ENCODE results near the gene NRIP1. TPM values are rescaled to one million over a fixed set of nuclear protein-coding genes. Genes with fewer than 3 reads are reported as not detected.

The NRIP1 gene
- total RNA-seq, 1 donor from 2014 or later, result 54.1 TPM

GRCh38 chr21:14926186-14926585 lies 138.6 kb downstream of the NRIP1 start:
- no peak for DNase-seq (ENCODE audit: extremely low read depth, low read depth, low spot score)

GRCh38 chr21:14923468-14923867 lies 141.3 kb downstream of the NRIP1 start:
- DNase-seq (ENCODE audit: extremely low read depth, low read depth, low spot score), result no peak

GRCh38 chr21:14922980-14923379 lies 141.8 kb downstream of the NRIP1 start:
- DNase-seq (ENCODE audit: extremely low read depth, low read depth, low spot score), result no peak

- no peak for DNase-seq (ENCODE audit: extremely low read depth, low read depth, low spot score)
These were observed 146.3 kb downstream of the NRIP1 start for GRCh38 chr21:14918527-14918926.

GRCh38 chr21:14917762-14918161 lies 147.0 kb downstream of the NRIP1 start:
- DNase-seq (ENCODE audit: extremely low read depth, low read depth, low spot score), result no peak

GRCh38 chr21:14916676-14917141 lies 148.1 kb downstream of the NRIP1 start:
- no peak for DNase-seq (ENCODE audit: extremely low read depth, low read depth, low spot score)

GRCh38 chr21:14913638-14914037 lies 151.2 kb downstream of the NRIP1 start:
- DNase-seq (ENCODE audit: extremely low read depth, low read depth, low spot score), result no peak

- DNase-seq (ENCODE audit: extremely low read depth, low read depth, low spot score), result no peak
These were observed 153.4 kb downstream of the NRIP1 start for GRCh38 chr21:14911351-14911750.

Data from glomerular endothelial cell (primary cell).